Activated naive CD4-positive, alpha-beta T cell treated with anti-CD3 and anti-CD28 coated beads, Interleukin-2, amount 50 U/mL, for 24 hours (primary cell): ENCODE measurements around the gene GRID1.
A peak's percentile ranks its signal among the peaks of the same experiment; 100 is the strongest.

Source experiments
- H3K27ac Mint-ChIP-seq: one replicate; pipeline ENCODE4 v1.8.0; 2021; ENCODE audit warnings: mild to moderate bottlenecking, mixed read lengths
- H3K27me3 Mint-ChIP-seq: one replicate; pipeline ENCODE4 v1.8.0; 2021; ENCODE audit warnings: mixed read lengths
- H3K36me3 Mint-ChIP-seq: one replicate; pipeline ENCODE4 v1.8.0; 2021; ENCODE audit warnings: mixed read lengths
- H3K4me1 Mint-ChIP-seq: one replicate; pipeline ENCODE4 v1.8.0; 2021; ENCODE audit warnings: mixed read lengths
- H3K4me3 Mint-ChIP-seq: one replicate; pipeline ENCODE4 v1.8.0; 2021; ENCODE audit warnings: mild to moderate bottlenecking, mixed read lengths
- H3K9me3 Mint-ChIP-seq: one replicate; pipeline ENCODE4 v1.8.0; 2021; ENCODE audit warnings: mixed read lengths

GRID1 gene

GRCh38 chr10:85614981-85615380, 751.6 kb downstream of the GRID1 start:
- no peaks in the 10 kb centered on the region for H3K9me3 Mint-ChIP-seq
- H3K36me3 Mint-ChIP-seq: no peaks in the 10 kb centered on the region
- H3K4me1 Mint-ChIP-seq: peaks cover 54% of the 10 kb centered on the region
- no peak overlapping the region for H3K4me3 Mint-ChIP-seq
- no peaks in the 10 kb centered on the region for H3K27me3 Mint-ChIP-seq
- no peak overlapping the region for H3K27ac Mint-ChIP-seq

GRCh38 chr10:85614566-85614965, 752.0 kb downstream of the GRID1 start:
- peaks cover 58% of the 10 kb centered on the region for H3K4me1 Mint-ChIP-seq
- no peaks in the 10 kb centered on the region for H3K36me3 Mint-ChIP-seq
- no peaks in the 10 kb centered on the region for H3K27me3 Mint-ChIP-seq
- H3K4me3 Mint-ChIP-seq: no peak overlapping the region
- no peaks in the 10 kb centered on the region for H3K9me3 Mint-ChIP-seq
- no peak overlapping the region for H3K27ac Mint-ChIP-seq

- Mint-ChIP-seq H3K27ac (no peak overlapping the region), H3K36me3 (no peaks in the 10 kb centered on the region), H3K4me3 (no peak overlapping the region), H3K4me1 (peaks cover 58% of the 10 kb centered on the region), H3K27me3 (no peaks in the 10 kb centered on the region), H3K9me3 (no peaks in the 10 kb centered on the region)
Measured at GRCh38 chr10:85613391-85613790, 753.2 kb downstream of the GRID1 start.

- Mint-ChIP-seq H3K27me3 (no peaks in the 10 kb centered on the region), H3K4me1 (peaks cover 58% of the 10 kb centered on the region), H3K36me3 (no peaks in the 10 kb centered on the region), H3K4me3 (peak overlapping the region; percentile 75), H3K27ac (peak overlapping the region; percentile 48), H3K9me3 (no peaks in the 10 kb centered on the region)
Measured at GRCh38 chr10:85612833-85613232, 753.8 kb downstream of the GRID1 start.

GRCh38 chr10:85612378-85612775, 754.2 kb downstream of the GRID1 start:
- Mint-ChIP-seq H3K4me3 (peak overlapping the region; percentile 75), H3K4me1 (peaks cover 58% of the 10 kb centered on the region), H3K36me3 (no peaks in the 10 kb centered on the region), H3K9me3 (no peaks in the 10 kb centered on the region), H3K27me3 (no peaks in the 10 kb centered on the region), H3K27ac (peak overlapping the region; percentile 52)

GRCh38 chr10:85611746-85612377, 754.7 kb downstream of the GRID1 start:
- H3K27me3 Mint-ChIP-seq: no peaks in the 10 kb centered on the region
- H3K4me1 Mint-ChIP-seq: peaks cover 58% of the 10 kb centered on the region
- H3K27ac Mint-ChIP-seq: peak overlapping the region; percentile 60
- peak overlapping the region; percentile 75 for H3K4me3 Mint-ChIP-seq
- no peaks in the 10 kb centered on the region for H3K36me3 Mint-ChIP-seq
- H3K9me3 Mint-ChIP-seq: no peaks in the 10 kb centered on the region

- H3K27ac Mint-ChIP-seq: no peak overlapping the region
- H3K4me1 Mint-ChIP-seq: peaks cover 54% of the 10 kb centered on the region
- no peaks in the 10 kb centered on the region for H3K36me3 Mint-ChIP-seq
- H3K4me3 Mint-ChIP-seq: no peak overlapping the region
- H3K9me3 Mint-ChIP-seq: no peaks in the 10 kb centered on the region
- no peaks in the 10 kb centered on the region for H3K27me3 Mint-ChIP-seq
Measured at GRCh38 chr10:85611093-85611740, 755.4 kb downstream of the GRID1 start.

- no peaks in the 10 kb centered on the region for H3K27me3 Mint-ChIP-seq
- no peaks in the 10 kb centered on the region for H3K36me3 Mint-ChIP-seq
- peaks cover 54% of the 10 kb centered on the region for H3K4me1 Mint-ChIP-seq
- H3K4me3 Mint-ChIP-seq: no peak overlapping the region
- no peaks in the 10 kb centered on the region for H3K9me3 Mint-ChIP-seq
- H3K27ac Mint-ChIP-seq: no peak overlapping the region
Measured at GRCh38 chr10:85610381-85611092, 756.1 kb downstream of the GRID1 start.

- Mint-ChIP-seq H3K4me1 (peaks cover 49% of the 10 kb centered on the region), H3K27ac (no peak overlapping the region), H3K9me3 (no peaks in the 10 kb centered on the region), H3K4me3 (no peak overlapping the region), H3K27me3 (no peaks in the 10 kb centered on the region), H3K36me3 (no peaks in the 10 kb centered on the region)
Measured at GRCh38 chr10:85609509-85609908, 757.1 kb downstream of the GRID1 start.

- no peak overlapping the region for H3K27ac Mint-ChIP-seq
- no peaks in the 10 kb centered on the region for H3K27me3 Mint-ChIP-seq
- H3K36me3 Mint-ChIP-seq: no peaks in the 10 kb centered on the region
- H3K4me3 Mint-ChIP-seq: no peak overlapping the region
- no peaks in the 10 kb centered on the region for H3K9me3 Mint-ChIP-seq
- peaks cover 41% of the 10 kb centered on the region for H3K4me1 Mint-ChIP-seq
Measured at GRCh38 chr10:85608706-85609105, 757.9 kb downstream of the GRID1 start.

GRCh38 chr10:85607043-85607695, 759.4 kb downstream of the GRID1 start:
- Mint-ChIP-seq H3K4me3 (no peak overlapping the region), H3K36me3 (no peaks in the 10 kb centered on the region), H3K27ac (no peak overlapping the region), H3K9me3 (no peaks in the 10 kb centered on the region), H3K4me1 (peaks cover 26% of the 10 kb centered on the region), H3K27me3 (no peaks in the 10 kb centered on the region)

GRCh38 chr10:85606401-85606800, 760.2 kb downstream of the GRID1 start:
- Mint-ChIP-seq H3K27ac (no peak overlapping the region), H3K4me1 (peaks cover 18% of the 10 kb centered on the region), H3K4me3 (no peak overlapping the region), H3K9me3 (no peaks in the 10 kb centered on the region), H3K27me3 (no peaks in the 10 kb centered on the region), H3K36me3 (no peaks in the 10 kb centered on the region)

- H3K27me3 Mint-ChIP-seq: no peaks in the 10 kb centered on the region
- H3K4me1 Mint-ChIP-seq: peaks cover 3% of the 10 kb centered on the region
- H3K9me3 Mint-ChIP-seq: no peaks in the 10 kb centered on the region
- H3K36me3 Mint-ChIP-seq: no peaks in the 10 kb centered on the region
- no peak overlapping the region for H3K4me3 Mint-ChIP-seq
- H3K27ac Mint-ChIP-seq: no peak overlapping the region
Measured at GRCh38 chr10:85604884-85605283, 761.7 kb downstream of the GRID1 start.

- Mint-ChIP-seq H3K9me3 (no peaks in the 10 kb centered on the region), H3K4me1 (no peaks in the 10 kb centered on the region), H3K27ac (no peak overlapping the region), H3K27me3 (no peaks in the 10 kb centered on the region), H3K36me3 (no peaks in the 10 kb centered on the region), H3K4me3 (no peak overlapping the region)
Measured at GRCh38 chr10:85604136-85604725, 762.4 kb downstream of the GRID1 start.

- no peaks in the 10 kb centered on the region for H3K36me3 Mint-ChIP-seq
- H3K9me3 Mint-ChIP-seq: no peaks in the 10 kb centered on the region
- no peak overlapping the region for H3K4me3 Mint-ChIP-seq
- no peak overlapping the region for H3K27ac Mint-ChIP-seq
- no peaks in the 10 kb centered on the region for H3K27me3 Mint-ChIP-seq
- H3K4me1 Mint-ChIP-seq: no peaks in the 10 kb centered on the region
Measured at GRCh38 chr10:85603151-85603940, 763.2 kb downstream of the GRID1 start.
